NCI-H460 (cell line): Measurements from ENCODE around the gene EEF1AKMT2. TPM values are rescaled to one million over a fixed set of nuclear protein-coding genes. Genes with fewer than 3 reads are reported as not detected.
"Not testable (repeated sequence)": the region's sequence is repeated elsewhere in the genome, so short reads cannot be mapped to it uniquely, and the experiment has no call there.

Experiments
- DNase-seq: peaks from one replicate; pipeline ENCODE4 v3.0.0-alpha.2; 2016; ENCODE audit warnings: low read depth; ENCODE audit errors: extremely low read depth
- polyA plus RNA-seq: library from polyadenylated mRNA; depleted of rRNA; stranded (reverse); fragments of >200 nt; gene quantifications from 2 replicates; pipeline ENCODE4 v1.2.3, GENCODE V29; 2014; cell fraction: nucleus; rRNA removed
- total RNA-seq: library from RNA; depleted of rRNA; stranded (reverse); fragments of >200 nt; shearing (Covaris generic); gene quantifications from 2 replicates; pipeline ENCODE4 v1.2.3, GENCODE V29; 2014; rRNA removed

Gene EEF1AKMT2
- 44.3 and 44.7 TPM in 2 replicates for total RNA-seq
- polyA plus RNA-seq, result 29.7 and 36.9 TPM in 2 replicates

DNA sequence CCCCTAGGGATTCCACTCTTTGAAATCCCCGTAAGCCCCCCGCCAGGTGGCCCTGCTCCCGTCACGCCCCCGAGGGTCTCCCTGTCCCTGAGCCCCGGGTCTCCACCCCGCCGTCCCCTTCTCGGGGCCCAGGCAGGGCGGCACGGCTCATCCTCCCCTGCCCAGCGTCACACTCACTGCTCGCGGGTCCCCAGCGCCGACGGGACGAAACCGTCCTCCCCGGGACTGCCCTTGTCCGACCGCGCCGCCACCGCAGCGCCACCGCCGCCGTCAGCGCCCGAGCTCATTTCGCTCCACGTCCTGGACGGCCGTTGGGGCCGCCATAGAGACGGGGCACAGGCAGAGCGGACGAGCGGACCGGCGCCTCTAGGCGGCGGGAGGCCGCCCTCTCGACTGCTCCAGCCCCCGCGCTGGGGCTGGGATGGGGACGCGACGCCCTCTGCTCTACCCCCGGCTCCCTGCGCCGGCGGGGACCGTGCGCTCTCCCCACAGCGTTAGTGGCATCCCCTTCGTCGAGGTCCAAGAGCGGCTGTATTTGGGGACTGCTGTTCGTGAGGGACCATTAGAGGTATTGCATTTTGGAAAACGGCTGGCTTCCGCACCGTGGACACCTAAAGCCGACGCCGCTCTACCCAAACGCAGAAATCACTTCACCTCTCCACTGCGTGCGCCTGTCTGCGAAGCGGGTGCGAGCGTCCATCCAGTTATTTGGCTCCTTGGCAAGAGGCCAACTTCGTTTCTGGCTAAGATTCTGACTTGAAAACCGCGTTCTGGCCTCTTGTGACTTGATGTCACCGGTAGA lies at the start of gene EEF1AKMT2:
TSS of gene EEF1AKMT2 (minus strand) at position 341 of the 802 bp plus-strand sequence. CDS start at position 287, 54 bp downstream.
- DNase-seq, result peak; percentile 80

DNA sequence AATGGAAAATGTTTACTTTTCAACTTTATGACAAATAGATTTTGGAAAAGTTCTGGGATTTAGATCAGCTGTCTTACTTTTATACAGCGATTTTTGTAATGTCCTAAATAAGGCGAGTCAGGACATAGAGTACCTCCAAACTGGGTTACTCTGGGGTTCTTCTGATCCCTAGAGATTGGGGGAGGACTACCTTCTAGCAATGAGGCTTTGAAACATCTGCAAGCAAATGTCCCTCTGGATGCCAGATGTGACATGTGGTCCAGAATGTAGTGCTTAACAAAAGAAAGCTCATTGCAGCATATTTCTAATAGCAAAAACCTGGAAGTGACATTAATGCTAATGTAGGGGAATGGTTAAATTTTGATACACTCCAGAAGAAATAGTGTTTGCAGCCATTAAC lies 46.0 kb upstream of the EEF1AKMT2 start:
- DNase-seq, result no peak

GRCh38 chr10:124831116-124831515 lies 39.4 kb upstream of the EEF1AKMT2 start:
- DNase-seq, result no peak

GRCh38 chr10:124830445-124830844 lies 38.8 kb upstream of the EEF1AKMT2 start:
- no peak for DNase-seq

DNA sequence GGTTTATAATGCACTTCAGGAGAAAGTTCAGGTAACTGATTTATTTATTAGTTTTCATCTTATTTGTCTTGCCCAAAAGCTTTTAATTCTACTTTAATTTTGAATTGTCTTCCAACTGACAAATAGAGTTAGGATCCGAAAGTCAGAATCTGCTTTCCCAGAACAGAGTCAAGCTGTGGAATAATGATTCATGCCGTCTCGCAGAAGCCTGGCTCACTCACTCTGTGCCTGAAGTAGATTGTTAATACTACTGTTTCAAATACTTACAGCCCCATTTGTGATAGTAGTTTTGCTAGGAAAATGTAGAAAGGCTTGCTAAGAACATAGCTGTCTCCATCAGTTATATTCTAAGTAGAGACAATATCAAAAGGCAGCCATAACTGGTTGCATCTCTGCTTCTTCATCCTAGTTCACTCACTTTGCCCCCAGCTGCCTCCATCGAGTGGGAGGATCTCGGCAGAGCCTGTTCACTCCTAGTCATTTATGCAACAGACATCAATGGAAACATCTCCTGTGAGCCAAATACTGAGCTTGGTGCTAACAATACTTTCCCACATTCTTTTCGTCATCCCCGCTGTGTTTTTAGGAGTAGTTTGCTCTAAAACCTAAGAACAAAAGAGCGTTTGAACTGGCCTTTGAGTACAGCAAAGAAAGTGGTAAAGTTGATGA lies 37.9 kb upstream of the EEF1AKMT2 start:
- DNase-seq, result no peak

DNA sequence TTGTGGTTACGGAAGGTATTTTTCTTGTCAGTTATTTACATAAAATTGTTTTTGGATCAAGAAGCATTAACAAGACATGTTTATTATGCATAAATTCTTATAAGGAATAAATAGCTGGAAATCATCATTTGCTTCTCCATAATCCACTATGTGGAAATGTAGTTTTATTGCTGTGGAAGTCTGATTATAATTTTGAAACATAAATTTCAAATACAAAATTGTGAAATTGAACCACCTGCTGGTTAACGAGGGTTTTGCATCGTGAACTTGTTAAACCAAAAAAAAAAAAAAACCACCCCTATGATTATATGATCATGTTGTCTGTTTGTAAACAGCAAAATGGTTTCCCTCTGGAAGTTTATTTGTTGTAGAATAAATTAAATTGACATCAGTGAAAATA lies 35.8 kb upstream of the EEF1AKMT2 start:
- DNase-seq, result peak; percentile 8

GRCh38 chr10:124826262-124826661 lies 34.6 kb upstream of the EEF1AKMT2 start:
- DNase-seq, result no peak

- DNase-seq, result no peak
Measured at GRCh38 chr10:124825702-124826101, 34.0 kb upstream of the EEF1AKMT2 start.

DNA sequence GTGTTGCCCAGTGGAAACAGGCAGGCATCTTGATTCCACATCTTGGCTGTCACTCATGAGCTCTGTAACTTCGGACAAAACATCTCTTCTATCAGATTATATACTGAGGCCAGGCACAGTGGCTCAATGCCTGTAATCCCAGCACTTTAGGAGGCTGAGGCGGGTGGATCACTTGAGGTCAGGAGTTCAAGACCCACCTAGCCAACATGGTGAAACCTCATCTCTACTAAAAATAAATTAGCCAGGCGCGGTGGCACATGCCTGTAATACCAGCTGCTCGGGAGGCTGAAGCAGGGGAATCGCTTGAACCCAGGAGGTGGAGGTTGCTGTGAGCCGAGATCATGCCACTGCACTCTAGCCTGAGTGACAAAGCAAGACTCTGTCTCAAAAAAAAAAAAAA lies 33.2 kb upstream of the EEF1AKMT2 start:
- DNase-seq, result not testable (repeated sequence)

- no peak for DNase-seq
Measured at GRCh38 chr10:124824507-124824906, 32.8 kb upstream of the EEF1AKMT2 start.

DNA sequence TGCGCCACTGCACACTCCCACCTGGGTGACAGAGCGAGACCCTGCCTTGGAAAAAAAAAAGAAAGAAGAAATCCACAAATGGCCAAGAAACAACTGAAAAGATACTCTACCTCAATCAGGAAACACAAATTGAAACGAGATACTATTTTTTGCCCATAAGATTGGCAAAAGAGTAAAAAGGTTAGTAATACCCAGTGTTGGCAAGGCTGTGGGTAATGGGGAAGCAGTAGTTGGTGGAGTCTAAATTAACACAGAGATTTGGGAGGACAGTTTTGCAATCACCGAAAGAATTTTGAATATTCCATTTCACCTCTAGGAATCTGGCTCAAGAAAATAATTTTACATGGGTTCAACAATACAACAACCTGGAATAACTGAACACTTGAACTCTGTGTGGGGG lies 29.8 kb upstream of the EEF1AKMT2 start:
- DNase-seq, result no peak

- DNase-seq, result no peak
Measured at GRCh38 chr10:124820121-124820520, 28.4 kb upstream of the EEF1AKMT2 start.

GRCh38 chr10:124802313-124802675 lies 10.6 kb upstream of the EEF1AKMT2 start:
- no peak for DNase-seq

GRCh38 chr10:124799211-124799610 lies 7.5 kb upstream of the EEF1AKMT2 start:
- DNase-seq, result no peak

GRCh38 chr10:124798781-124799180 lies 7.1 kb upstream of the EEF1AKMT2 start:
- no peak for DNase-seq

DNA sequence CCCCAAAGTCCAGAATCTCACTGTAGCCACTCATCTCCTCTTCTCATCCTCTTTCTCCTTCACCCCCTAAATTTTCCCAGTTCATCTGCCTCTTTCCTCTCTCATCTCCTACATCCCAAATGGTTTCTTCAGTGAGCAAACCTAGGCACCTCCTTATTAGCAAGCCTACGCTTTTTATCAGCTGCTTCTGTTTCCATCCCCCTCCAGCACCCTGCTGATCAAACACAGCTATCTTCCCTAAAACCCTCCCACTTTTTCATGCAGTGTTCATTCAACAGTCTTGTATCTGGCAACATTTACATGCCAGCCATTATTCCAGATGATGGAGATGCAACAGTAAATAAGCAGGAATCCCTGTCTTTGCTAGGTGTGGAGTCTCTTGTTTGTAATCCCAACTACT lies 6.7 kb upstream of the EEF1AKMT2 start:
- no peak for DNase-seq

DNA sequence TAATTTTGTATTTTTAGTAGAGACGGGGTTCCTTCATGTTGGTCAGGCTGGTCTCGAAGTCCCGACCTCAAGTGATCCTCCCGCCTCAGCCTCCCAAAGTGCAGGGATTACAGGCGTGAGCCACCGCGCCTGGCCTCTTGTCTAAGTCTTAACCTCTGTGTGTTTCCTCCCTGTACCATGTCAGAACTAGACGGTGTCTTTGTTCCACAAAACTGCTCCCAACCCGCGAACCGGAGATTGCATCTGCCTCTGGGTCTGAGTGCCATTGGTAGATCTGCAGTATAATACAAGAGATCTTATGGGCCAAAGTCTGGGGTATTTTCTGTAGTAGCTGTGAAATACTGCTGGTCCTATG lies 1.3 kb upstream of the EEF1AKMT2 start:
- no peak for DNase-seq

DNA sequence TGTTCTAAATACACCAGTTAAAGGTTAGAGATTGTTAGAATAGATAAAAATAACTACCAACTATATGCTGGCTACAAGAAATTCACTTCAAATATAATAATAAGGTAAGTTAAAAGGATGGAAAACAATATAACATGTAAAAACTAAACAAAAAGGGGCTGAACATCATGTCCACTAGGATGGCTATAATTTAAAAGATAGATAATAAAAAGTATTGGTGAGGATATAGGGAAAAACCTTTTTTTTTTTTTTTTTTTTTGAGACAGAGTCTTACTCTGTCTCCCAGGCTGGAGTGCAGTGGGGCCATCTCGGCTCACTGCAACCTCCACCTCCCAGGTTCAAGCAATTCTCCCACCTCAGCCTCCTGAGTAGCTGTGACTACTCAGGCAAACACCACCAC lies 8.8 kb downstream of the EEF1AKMT2 start:
- DNase-seq, result not testable (repeated sequence)

DNA sequence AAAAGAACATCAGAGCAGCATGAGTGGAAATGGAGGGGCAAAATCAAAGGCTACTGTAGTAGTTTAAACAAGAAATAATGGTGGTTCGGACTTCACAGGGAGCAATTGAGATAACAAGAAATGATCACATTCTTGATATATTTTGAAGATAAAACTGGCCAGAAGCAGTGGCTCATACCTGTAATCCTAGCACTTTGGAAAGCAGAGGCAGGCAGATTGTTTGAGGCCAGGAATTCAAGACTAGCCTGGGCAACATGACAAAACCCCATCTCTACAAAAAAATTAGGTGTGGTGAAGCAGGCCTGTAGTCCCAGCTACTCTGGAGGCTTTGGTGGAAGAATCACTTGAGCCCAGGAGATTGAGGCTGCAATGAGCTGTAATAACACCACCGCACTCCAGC lies 22.9 kb downstream of the EEF1AKMT2 start:
- no peak for DNase-seq

DNA sequence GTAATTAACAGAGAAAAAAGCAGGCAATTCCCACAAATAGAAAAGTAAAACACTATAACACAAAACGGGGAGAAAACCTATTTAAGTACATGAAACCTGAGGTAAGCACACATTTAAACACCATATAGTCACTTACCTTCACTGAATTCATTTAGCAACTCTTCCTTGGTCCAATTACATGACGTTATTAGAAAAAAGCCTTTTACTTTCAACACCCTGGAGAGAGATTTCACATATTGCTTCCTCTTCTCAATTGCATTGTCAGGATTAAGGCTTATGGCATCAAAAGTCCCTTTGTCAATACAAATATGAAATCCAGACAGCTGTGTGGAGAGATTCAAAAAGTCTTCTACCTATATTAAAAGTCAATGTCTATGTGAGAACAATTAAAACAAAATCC lies 26.4 kb downstream of the EEF1AKMT2 start:
- DNase-seq, result no peak

GRCh38 chr10:124763267-124763666 lies 28.4 kb downstream of the EEF1AKMT2 start:
- DNase-seq, result no peak

GRCh38 chr10:124762281-124762680 lies 29.4 kb downstream of the EEF1AKMT2 start:
- DNase-seq, result no peak
